T-helper 2 cell (primary cell): ENCODE measurements around the gene ITGAV.
"Not testable (repeated sequence)": the region's sequence is repeated elsewhere in the genome, so short reads cannot be mapped to it uniquely, and the experiment has no call there.

Source experiments
- DNase-seq, 5 experiments: peaks; one replicate each; pipeline versions ENCODE4 v3.0.0 to v3.0.0-alpha.2; 2012 to 2022
- total RNA-seq, 2 donors: gene quantifications; one replicate each; lab custom pipeline; 2026; lab: John Stamatoyannopoulos, UW

Gene ITGAV
- 24.7 to 29.0 reads per million in 2 donors for total RNA-seq

- peak; percentile 54 to 92 (median 80) for DNase-seq
Measured at GRCh38 chr2:186589612-186590349, at the start of gene ITGAV. Gene ITGAV, plus strand, starts transcription at chr2:186590056. Its CDS starts 283 bp downstream, at chr2:186590339.

- no peak for DNase-seq
Measured at GRCh38 chr2:186540941-186541340, 48.9 kb upstream of the ITGAV start.

- no peak for DNase-seq
Measured at GRCh38 chr2:186542002-186542401, 47.9 kb upstream of the ITGAV start.

- DNase-seq = no peak
Measured at GRCh38 chr2:186543561-186544131, 46.2 kb upstream of the ITGAV start.

GRCh38 chr2:186544255-186544675 lies 45.6 kb upstream of the ITGAV start:
- no peak for DNase-seq

- no peak for DNase-seq
Measured at GRCh38 chr2:186546846-186547245, 43.0 kb upstream of the ITGAV start.

GRCh38 chr2:186551323-186552050 lies 38.4 kb upstream of the ITGAV start:
- no peak for DNase-seq

GRCh38 chr2:186554429-186554828 lies 35.4 kb upstream of the ITGAV start:
- DNase-seq = no peak

GRCh38 chr2:186554850-186555671 lies 34.8 kb upstream of the ITGAV start:
- DNase-seq = no peak

- no peak for DNase-seq
Measured at GRCh38 chr2:186558512-186559276, 31.2 kb upstream of the ITGAV start.

GRCh38 chr2:186559370-186559769 lies 30.5 kb upstream of the ITGAV start:
- DNase-seq = no peak

- no peak for DNase-seq
Measured at GRCh38 chr2:186559848-186560247, 30.0 kb upstream of the ITGAV start.

- no peak for DNase-seq
Measured at GRCh38 chr2:186560254-186560653, 29.6 kb upstream of the ITGAV start.

GRCh38 chr2:186561467-186562208 lies 28.2 kb upstream of the ITGAV start:
- DNase-seq = no peak

GRCh38 chr2:186562209-186562578 lies 27.7 kb upstream of the ITGAV start:
- DNase-seq = no peak

GRCh38 chr2:186568600-186568999 lies 21.3 kb upstream of the ITGAV start:
- DNase-seq = not testable (repeated sequence)

- not testable (repeated sequence) for DNase-seq
Measured at GRCh38 chr2:186569127-186569526, 20.7 kb upstream of the ITGAV start.

- DNase-seq = no peak
Measured at GRCh38 chr2:186569897-186570296, 20.0 kb upstream of the ITGAV start.

- DNase-seq = no peak
Measured at GRCh38 chr2:186570604-186571003, 19.3 kb upstream of the ITGAV start.

GRCh38 chr2:186572705-186573104 lies 17.2 kb upstream of the ITGAV start:
- DNase-seq = no peak

GRCh38 chr2:186573531-186573930 lies 16.3 kb upstream of the ITGAV start:
- DNase-seq = no peak
